HUDEP-2 (cell line): Measurements from ENCODE around the gene COL4A5.

ENCODE experiments used
- DNase-seq, 76 experiments: peaks; one replicate each; lab custom pipeline; 2025; ENCODE audit not compliant: unreplicated experiment in 76 of 76; lab: John Stamatoyannopoulos, UW

COL4A5 gene

DNA sequence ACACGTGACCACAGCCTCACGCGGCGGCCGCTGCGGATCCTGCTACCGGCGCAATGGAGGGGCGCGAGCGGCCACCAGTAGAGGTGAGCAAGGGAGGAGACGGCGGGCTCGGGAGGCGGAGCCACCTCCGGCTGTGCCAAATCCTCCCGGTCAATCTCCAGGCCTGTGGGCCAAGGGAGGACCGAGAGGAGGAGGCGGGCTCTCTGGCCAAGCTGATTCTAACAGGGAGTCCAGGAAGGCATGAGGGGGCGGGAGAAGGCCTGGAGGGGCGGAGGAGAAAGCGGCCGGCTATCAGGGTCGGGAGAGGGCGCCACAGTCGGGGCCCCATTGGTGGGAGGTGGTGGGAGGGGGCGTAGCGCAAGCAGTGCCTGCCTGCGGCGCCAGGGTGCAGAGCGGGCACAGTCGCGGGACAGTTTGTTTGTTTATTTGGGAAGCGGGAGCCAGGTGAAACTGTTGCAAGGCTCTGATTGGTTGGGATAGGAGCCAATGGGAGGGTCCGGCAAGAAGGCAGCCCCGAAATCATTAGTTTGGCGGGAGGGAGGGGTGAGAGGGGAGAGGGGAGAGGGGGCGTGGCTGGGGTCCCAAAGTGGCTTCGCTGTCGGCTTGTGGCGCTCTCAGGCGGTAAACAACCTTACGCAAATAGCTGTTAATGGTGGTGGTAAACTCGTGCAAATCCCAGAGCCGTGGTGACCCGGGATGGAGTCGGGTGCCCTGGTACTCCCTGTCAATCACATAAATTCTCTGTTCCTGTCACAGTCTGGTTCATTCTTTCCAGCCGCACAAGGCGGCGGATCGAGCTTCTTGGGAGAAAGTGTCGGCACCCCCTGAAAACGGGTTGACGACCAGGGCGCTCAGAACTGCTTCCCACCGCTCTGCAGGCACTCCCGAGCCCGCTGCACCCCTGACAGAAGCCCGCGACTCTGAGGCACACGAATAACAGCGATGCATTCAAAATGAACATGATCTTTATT is 297.2 kb downstream of the COL4A5 start, which contains the start of gene IRS4:
IRS4 (minus strand) TSS at position 55 of the 971 bp plus-strand sequence.
- DNase-seq, result peak in 2 of 76 experiments; percentile 0 to 2

DNA sequence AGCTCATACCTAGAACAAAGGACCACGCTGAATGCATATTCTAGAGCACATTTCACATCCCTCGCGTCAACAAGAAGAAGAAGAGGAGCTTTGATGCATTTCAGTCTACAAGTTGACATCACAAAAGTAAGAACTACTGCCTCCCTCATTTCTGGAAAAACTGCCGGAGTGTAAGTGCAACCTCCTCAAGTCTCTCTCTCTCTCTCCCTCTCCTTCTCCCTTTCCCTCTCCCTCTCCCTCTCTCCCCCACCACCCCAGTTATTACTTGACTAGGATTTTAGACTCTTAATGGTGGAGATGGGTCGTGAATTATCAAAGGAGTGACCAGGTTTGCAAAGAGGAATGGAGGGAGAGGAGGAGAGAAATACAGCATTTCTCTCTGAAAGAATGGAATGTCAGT is 298.1 kb downstream of the COL4A5 start:
- DNase-seq, result no peak

DNA sequence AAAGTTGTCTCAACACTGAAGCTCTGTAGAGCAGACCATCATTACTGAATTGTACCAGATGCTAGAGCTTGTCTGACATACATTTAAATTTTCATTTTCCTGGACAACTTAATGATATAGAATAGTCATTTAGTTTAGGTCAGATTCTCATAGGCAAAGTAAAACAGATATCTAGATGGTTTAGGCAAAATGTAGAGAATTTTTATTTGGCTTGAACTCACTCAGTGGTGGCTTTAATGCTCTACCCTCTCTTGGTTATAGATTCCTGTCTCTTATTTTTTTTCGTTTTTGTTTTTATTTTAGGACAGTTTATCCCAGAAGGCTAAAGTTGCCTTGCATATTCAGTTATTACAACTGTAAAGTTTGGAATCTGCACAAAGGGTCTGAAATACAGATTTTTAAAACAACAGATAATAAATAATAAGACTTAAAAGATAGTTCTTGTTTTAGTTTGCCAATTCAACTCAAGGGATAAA is 300.7 kb downstream of the COL4A5 start:
- DNase-seq, result no peak
